GM21576 (cell line): Measurements from ENCODE around the gene RAB35.
"Not testable (repeated sequence)": the region's sequence is repeated elsewhere in the genome, so short reads cannot be mapped to it uniquely, and the experiment has no call there.

ENCODE experiments used
- ATAC-seq: cut with Tn5 transposase; IDR thresholded peaks from one replicate; pipeline ENCODE4 v1.9.1; 2021; ENCODE audit warnings: mild to moderate bottlenecking, moderate library complexity; ENCODE audit not compliant: unreplicated experiment

RAB35 gene

GRCh38 chr12:120064054-120064940, 52.3 kb downstream of the RAB35 start:
- no peak for ATAC-seq

GRCh38 chr12:120062976-120063579, 53.5 kb downstream of the RAB35 start:
- no peak for ATAC-seq

- no peak for ATAC-seq
Observed at GRCh38 chr12:120061575-120062214, 54.9 kb downstream of the RAB35 start.

GRCh38 chr12:120060717-120061116, 55.8 kb downstream of the RAB35 start:
- ATAC-seq: no peak

- no peak for ATAC-seq
Observed at GRCh38 chr12:120060196-120060595, 56.4 kb downstream of the RAB35 start.

GRCh38 chr12:120056739-120057138, 59.8 kb downstream of the RAB35 start:
- no peak for ATAC-seq

- no peak for ATAC-seq
Observed at GRCh38 chr12:120055231-120056000, 61.1 kb downstream of the RAB35 start.

- no peak for ATAC-seq
Observed at GRCh38 chr12:120054293-120054692, 62.3 kb downstream of the RAB35 start.

- ATAC-seq: no peak
Observed at GRCh38 chr12:120051535-120051934, 65.0 kb downstream of the RAB35 start.

GRCh38 chr12:120049426-120049825, 67.1 kb downstream of the RAB35 start:
- no peak for ATAC-seq

- ATAC-seq: no peak
Observed at GRCh38 chr12:120048263-120048662, 68.3 kb downstream of the RAB35 start.

GRCh38 chr12:120047072-120047471, 69.5 kb downstream of the RAB35 start:
- ATAC-seq: no peak

GRCh38 chr12:120045367-120045766, 71.2 kb downstream of the RAB35 start:
- ATAC-seq: not testable (repeated sequence)
